ENCODE measurements around the gene ROGDI.

DNA sequence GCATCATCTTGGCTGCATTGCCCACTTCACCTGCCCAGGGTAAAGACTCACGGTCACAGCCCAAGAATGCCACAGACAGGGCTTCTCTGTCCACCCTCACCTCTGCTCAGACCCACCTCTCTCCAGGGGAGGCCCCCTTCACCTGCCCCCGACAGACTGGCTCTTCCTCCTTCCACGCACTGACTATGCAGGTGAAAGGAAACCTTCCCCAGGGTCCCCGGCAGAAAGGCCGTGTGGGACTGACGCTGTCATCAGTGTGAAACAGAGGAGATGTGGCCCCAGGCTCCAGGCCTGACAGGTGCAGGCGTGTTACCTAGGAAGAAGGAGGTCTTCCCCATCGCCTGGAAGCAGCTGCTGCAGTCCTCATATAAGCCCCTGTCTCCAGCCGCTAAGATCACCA lies 9.3 kb upstream of the ROGDI start:
- TF ChIP-seq CTCF (IDR thresholded peaks at IDR 0.05): no peak
- no peak for TF ChIP-seq POLR2A (IDR thresholded peaks at IDR 0.05)
